Esophagus muscularis mucosa (tissue), 3 donors: ENCODE measurements around the gene XXYLT1.

Source experiments
- CTCF ChIP-seq, 3 experiments: fragments of 200-600 bp in 2 of 3; fragments of 450-650 bp in 1 of 3; sonication (generic) in 2 of 3; IDR thresholded peaks; one replicate each; pipeline ENCODE4 v1.5.1; 2017 to 2019; ENCODE audit warnings: antibody characterized with exemption in 3 of 3, mild to moderate bottlenecking in 2 of 3, moderate library complexity in 1 of 3
- EP300 ChIP-seq: sonication (generic); formaldehyde crosslinking; IDR thresholded peaks from one replicate; pipeline ENCODE4 v1.6.1; 2017; ENCODE audit warnings: antibody characterized with exemption

- TF ChIP-seq CTCF (IDR thresholded peaks at IDR 0.05) = no peak
- TF ChIP-seq EP300 = no peak
These were observed 85.4 kb downstream of the XXYLT1 start for GRCh38 chr3:195185583-195185982.
